K562 (cell line): ENCODE results near the gene SPECC1L. TPM values are rescaled to one million over a fixed set of nuclear protein-coding genes. Genes with fewer than 3 reads are reported as not detected.

ENCODE experiments used
- ATAC-seq: fragments of 200-7000 bp; cut with Tn5 transposase; 3 replicates; pipeline ENCODE4 v1.9.1; 2020; ENCODE audit warnings: moderate library complexity
- BruUV-seq: library from RNA; stranded (reverse); fragments of 400-500 nt; replicated peaks from 2 replicates; lab custom pipeline; 2021; lab: Mats Ljungman, UMichigan
- CTCF ChIA-PET: fragments of 300-600 bp; formaldehyde crosslinking; extraction: SDS; loops from one replicate; lab custom pipeline; 2021; ENCODE audit warnings: low intra/inter-chr PET ratio; lab: Yijun Ruan, JAX
- POLR2A ChIA-PET: fragments of 300-600, 350-650 bp; sonication (Branson Sonifier 250); formaldehyde crosslinking; extraction: SDS; loops from one replicate; lab custom pipeline; 2021; ENCODE audit warnings: antibody characterized with exemption, inconsistent platforms; lab: Yijun Ruan, JAX
- DNase-seq, 4 experiments: peaks; one replicate each; pipeline versions ENCODE4 v3.0.0 to v3.0.0-alpha.2; 2011 to 2018; ENCODE audit warnings: low spot score in 3 of 4, mixed read lengths in 3 of 4; ENCODE audit errors: extremely low read depth in 1 of 4
- FAIRE-seq: peaks from 2 replicates; lab custom pipeline; 2011; peaks lifted over from hg19 to GRCh38; lab: Jason Lieb, UNC
- H2AFZ ChIP-seq: 2 replicates; pipeline ENCODE4 v1.6.0; 2011; ENCODE audit warnings: low read depth, low read length, control low read depth, inconsistent platforms
- H3K27ac ChIP-seq: fragments of 200-600 bp; 3 replicates; pipeline ENCODE4 v1.8.0; 2011; ENCODE audit warnings: low read depth, mild to moderate bottlenecking, control low read depth, inconsistent platforms, low read length, moderate library complexity, mixed read lengths; ENCODE audit errors: extremely low read depth
- H3K27me3 ChIP-seq, 2 experiments: fragments of 300-600 bp in 1 of 2; 2 replicates in 1 of 2; 3 replicates in 1 of 2; pipeline versions ENCODE4 v1.6.0 to v1.8.0; 2011; ENCODE audit warnings: inconsistent platforms in 2 of 2, low read length in 2 of 2, mild to moderate bottlenecking in 1 of 2, mixed read lengths in 1 of 2, moderate library complexity in 1 of 2; ENCODE audit not compliant: control insufficient read depth in 2 of 2, insufficient read depth in 2 of 2
- H3K36me3 ChIP-seq: fragments of 300-600 bp; 3 replicates; pipeline ENCODE4 v1.8.0; 2011; ENCODE audit warnings: mild to moderate bottlenecking, low read length, inconsistent platforms; ENCODE audit not compliant: control insufficient read depth, insufficient read depth
- H3K4me1 ChIP-seq, 2 experiments: fragments of 200-600 bp in 1 of 2; replicated peaks in 1 of 2; 2 replicates in 1 of 2; 3 replicates in 1 of 2; pipeline versions ENCODE4 v1.5.1 to v1.8.0; 2011; ENCODE audit warnings: inconsistent platforms in 2 of 2, low read length in 2 of 2, mild to moderate bottlenecking in 1 of 2, mixed read lengths in 1 of 2, moderate library complexity in 1 of 2; ENCODE audit not compliant: control insufficient read depth in 2 of 2, insufficient read depth in 2 of 2
- H3K4me2 ChIP-seq: 2 replicates; pipeline ENCODE4 v1.6.1; 2011; ENCODE audit warnings: low read length, control low read depth, inconsistent platforms, mixed read lengths; ENCODE audit not compliant: insufficient read depth
- H3K4me3 ChIP-seq: fragments of 200-600 bp; sonication (generic), shearing (Covaris generic); 2 replicates; pipeline ENCODE4 v1.5.1; 2016; ENCODE audit warnings: control low read depth, inconsistent platforms
- H3K79me2 ChIP-seq: fragments of 200-600 bp; 3 replicates; pipeline ENCODE4 v1.8.0; 2011; ENCODE audit warnings: low read length, inconsistent platforms; ENCODE audit not compliant: control insufficient read depth, insufficient read depth
- H3K9ac ChIP-seq, 2 experiments: 2 replicates each; pipeline versions ENCODE4 v1.6.0 to v1.6.1; 2011; ENCODE audit warnings: low read depth in 2 of 2, low read length in 2 of 2, control low read depth in 1 of 2, inconsistent platforms in 1 of 2, mild to moderate bottlenecking in 1 of 2, mixed read lengths in 1 of 2; ENCODE audit not compliant: insufficient read depth in 1 of 2
- H3K9me1 ChIP-seq: one replicate; pipeline ENCODE4 v1.6.0; 2011; ENCODE audit warnings: inconsistent platforms, mild to moderate bottlenecking, low read length, moderate library complexity; ENCODE audit not compliant: control insufficient read depth, insufficient read depth
- H3K9me3 ChIP-seq: replicated peaks from 2 replicates; pipeline ENCODE4 v1.5.1; 2011; ENCODE audit warnings: low read depth, low read length, inconsistent platforms; ENCODE audit not compliant: control insufficient read depth, insufficient read depth
- H4K20me1 ChIP-seq: replicated peaks from 2 replicates; pipeline ENCODE4 v1.6.1; 2011; ENCODE audit warnings: low read length, inconsistent platforms, mixed read lengths; ENCODE audit not compliant: control insufficient read depth, insufficient read depth
- CHD4 ChIP-seq: fragments of 200-600 bp; sonication (generic); IDR thresholded peaks from 3 replicates; pipeline ENCODE4 v1.6.1; 2012; ENCODE audit warnings: low read depth, mild to moderate bottlenecking, mixed read lengths, low read length, inconsistent platforms; ENCODE audit not compliant: insufficient read depth, insufficient replicate concordance, poor library complexity, severe bottlenecking
- E2F5 ChIP-seq: sonication (generic); formaldehyde crosslinking; IDR thresholded peaks from 2 replicates; pipeline ENCODE4 v1.8.0; 2022; ENCODE audit warnings: mild to moderate bottlenecking, missing genetic modification reagents
- FOXM1 ChIP-seq, 2 experiments: fragments of 450-650 bp in 1 of 2; sonication (generic) in 1 of 2; formaldehyde crosslinking in 1 of 2; IDR thresholded peaks; 2 replicates each; pipeline versions ENCODE4 v1.6.1 to v1.9.0; 2017 to 2022; ENCODE audit warnings: low read depth in 2 of 2, mild to moderate bottlenecking in 2 of 2, missing genetic modification reagents in 1 of 2, moderate library complexity in 1 of 2
- FOXP4 ChIP-seq: sonication (generic); formaldehyde crosslinking; IDR thresholded peaks from 2 replicates; pipeline ENCODE4 v1.8.0; 2022; ENCODE audit warnings: mild to moderate bottlenecking, missing genetic modification reagents, borderline replicate concordance
- KLF13 ChIP-seq: fragments of 450-650 bp; IDR thresholded peaks from 2 replicates; pipeline ENCODE4 v1.6.1; 2016; ENCODE audit warnings: missing genetic modification characterization, low read depth, mild to moderate bottlenecking, missing compliant biosample characterization, moderate library complexity, borderline replicate concordance
- MTA3 ChIP-seq: fragments of 450-650 bp; formaldehyde crosslinking; IDR thresholded peaks from 2 replicates; pipeline ENCODE4 v1.6.1; 2017; ENCODE audit warnings: mild to moderate bottlenecking, borderline replicate concordance
- NELFE ChIP-seq: IDR thresholded peaks from 2 replicates; pipeline ENCODE4 v1.6.1; 2011; ENCODE audit warnings: mild to moderate bottlenecking; ENCODE audit not compliant: insufficient read depth, insufficient read length
- ZNF311 ChIP-seq: fragments of 250-450 bp; sonication (Bioruptor Pico); IDR thresholded peaks from 2 replicates; pipeline ENCODE4 v1.4.0; 2020; ENCODE audit warnings: mild to moderate bottlenecking, moderate library complexity
- ZNF511 ChIP-seq: sonication (generic); formaldehyde crosslinking; IDR thresholded peaks from 2 replicates; pipeline ENCODE4 v1.8.0; 2022; ENCODE audit warnings: mild to moderate bottlenecking, missing genetic modification reagents
- WGBS: fragments of 100-300 bp; shearing (Covaris generic); methylation state at CpG from one replicate; pipeline ENCODE4 v1.1.6; 2016; ENCODE audit warnings: low coverage, mixed read lengths; ENCODE audit not compliant: insufficient coverage; ENCODE audit errors: missing lambda C conversion rate; 5-methylcytosine and 5-hydroxymethylcytosine counted together
- in situ Hi-C: fragments of 300-500 bp; cut with MboI; formaldehyde crosslinking; loops from 4 replicates; pipeline ENCODE4 v1.15.0; 2018; ENCODE audit warnings: inconsistent platforms, mixed read lengths
- intact Hi-C: fragments of 100-400 bp; cut with micrococcal nuclease; formaldehyde crosslinking; loops from 2 replicates; pipeline ENCODE4 v1.14.2; 2022
- polyA plus RNA-seq, 8 experiments: library from polyadenylated mRNA; depleted of rRNA in 4 of 8; stranded (reverse) in 5 of 8; unstranded in 3 of 8; fragments of >200 nt; fragmentation: Nextera tagmentation in 2 of 8; fragmentation: Illumina TruSeq in 1 of 8; extraction: Ambion mirVana in 2 of 8; extraction: Trizol in 1 of 8; gene quantifications; 2 replicates each; pipeline versions ENCODE4 v1.2.1 to v1.2.3, GENCODE V29; 2011 to 2014; ENCODE audit warnings: inconsistent platforms in 1 of 8, missing spikeins in 1 of 8
- total RNA-seq, 7 experiments: library from RNA; depleted of rRNA in 6 of 7; stranded (reverse); fragments of >200 nt in 6 of 7; fragmentation: Illumina TruSeq in 2 of 7; extraction: Trizol in 2 of 7; gene quantifications; 2 replicates each; pipeline versions ENCODE4 v1.2.1 to v1.2.3, GENCODE V29; 2011 to 2021; ENCODE audit warnings: low replicate concordance in 1 of 7
- TF ChIP-seq, protein P1 (sequence below): fragments of 250-450 bp; sonication (Bioruptor Pico); IDR thresholded peaks from 2 replicates; pipeline ENCODE4 v1.5.0; 2021; ENCODE audit warnings: mild to moderate bottlenecking, moderate library complexity
- TF ChIP-seq, protein P2 (sequence below): IDR thresholded peaks from 2 replicates; pipeline ENCODE4 v1.6.1; 2016; ENCODE audit warnings: missing genetic modification characterization, missing compliant biosample characterization

Gene SPECC1L
- total and polyA plus RNA-seq, 9 of the 15 experiments (the other 6 are each of a cell fraction or from before 2014, with no cell fraction given) = 1.4 to 27.9 (median 14.5) TPM

- H3K27ac ChIP-seq = no peak overlapping the region
- DNase-seq (no peak), ATAC-seq (no peak), FAIRE-seq (no peak)
- H4K20me1 ChIP-seq = peaks cover 11% of the 10 kb centered on the region
- POLR2A ChIA-PET = interaction anchor here (0.7 kb wide), 1 partner anchor 1400 kb away, joined by 4 read pairs; no protein-coding TSS in a partner anchor
- no peaks in the 10 kb centered on the region for H3K36me3 ChIP-seq
- CTCF ChIA-PET = no interaction called here
- no peak overlapping the region for H3K4me2 ChIP-seq
- H3K79me2 ChIP-seq = no peaks in the 10 kb centered on the region
- in situ Hi-C loops = no loop called here
- no peaks in the 10 kb centered on the region for H3K9me1 ChIP-seq
- H3K4me1 ChIP-seq = peaks cover 0 to 34% of the 10 kb centered on the region in 2 experiments; a peak in 2 of 5 replicates
- no peaks in the 10 kb centered on the region for H3K9me3 ChIP-seq
- no peak overlapping the region for H2AFZ ChIP-seq
- no TSS peak for BruUV-seq
- no peak overlapping the region for H3K4me3 ChIP-seq
- H3K9ac ChIP-seq = no peak overlapping the region; a peak in 1 of 4 replicates
- intact Hi-C loops = no loop called here
- H3K27me3 ChIP-seq = peaks cover 2 to 32% of the 10 kb centered on the region in 2 experiments; a peak in 4 of 5 replicates
- WGBS = 11% methylated on average over 14 of the region's 19 CpGs
- TF ChIP-seq E2F5 (CRISPR knock-in tag) (no peak), CHD4 (no peak), NELFE (no peak), ZNF311 (CRISPR knock-in tag) (no peak), KLF13 (no peak), ZNF511 (CRISPR knock-in tag) (no peak), FOXP4 (CRISPR knock-in tag) (no peak), MTA3 (no peak), FOXM1 (IDR thresholded peaks at IDR 0.05; ENCODE audit: low read depth) (no peak), FOXM1 (CRISPR knock-in tag; IDR thresholded peaks at IDR 0.05; ENCODE audit: low read depth) (no peak)
- TF ChIP-seq, protein P1, sequence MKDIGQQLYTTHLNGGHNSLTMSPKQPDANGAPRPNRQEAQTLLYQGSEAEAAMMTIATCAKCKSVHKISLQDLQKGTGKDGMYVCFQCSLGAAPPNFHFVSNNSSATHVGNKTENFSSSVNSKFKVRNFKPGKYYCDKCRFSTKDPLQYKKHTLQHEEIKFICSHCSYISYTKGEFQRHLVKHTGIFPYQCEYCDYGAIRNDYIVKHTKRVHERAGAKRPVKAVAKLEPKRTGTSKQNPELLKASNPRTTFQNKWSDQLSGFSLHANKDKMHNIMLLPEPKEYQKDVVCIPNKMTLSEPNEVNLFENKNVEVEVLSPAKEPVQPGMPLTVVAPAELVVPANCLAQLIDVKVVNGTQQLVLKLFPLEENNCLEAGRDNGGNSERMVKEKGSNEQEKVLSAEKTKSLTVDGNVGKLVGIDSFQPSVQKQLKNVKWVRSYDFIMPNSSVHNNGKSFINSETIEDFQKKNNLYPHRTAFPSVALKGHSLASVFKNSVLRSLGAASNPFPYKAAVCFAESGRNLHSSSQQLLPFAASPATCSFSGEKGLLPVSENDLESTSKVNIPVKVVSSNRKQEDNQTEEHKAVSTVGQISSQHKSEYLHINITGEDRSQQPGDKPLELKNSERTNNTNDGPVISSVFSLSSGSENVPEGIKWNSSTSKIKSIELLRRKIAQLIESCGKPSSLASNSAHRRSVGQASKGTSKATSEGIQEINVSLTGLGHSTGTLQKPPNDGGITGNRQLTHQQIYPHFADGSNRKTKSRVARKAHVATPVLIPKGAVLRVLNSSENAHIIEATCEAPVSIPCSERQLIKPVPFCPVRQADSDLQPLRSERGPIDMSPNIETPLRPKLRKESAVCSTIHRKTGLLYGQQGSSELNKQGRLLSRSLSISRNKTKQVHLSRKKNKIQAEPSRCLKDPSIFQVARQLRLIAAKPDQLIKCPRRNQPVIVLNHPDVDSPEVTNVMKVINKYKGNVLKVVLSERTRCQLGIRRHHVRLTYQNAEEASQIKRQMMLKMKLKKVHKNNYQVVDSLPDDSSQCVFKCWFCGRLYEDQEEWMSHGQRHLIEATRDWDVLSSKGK (CRISPR knock-in tag) = no peak
- TF ChIP-seq, protein P2, sequence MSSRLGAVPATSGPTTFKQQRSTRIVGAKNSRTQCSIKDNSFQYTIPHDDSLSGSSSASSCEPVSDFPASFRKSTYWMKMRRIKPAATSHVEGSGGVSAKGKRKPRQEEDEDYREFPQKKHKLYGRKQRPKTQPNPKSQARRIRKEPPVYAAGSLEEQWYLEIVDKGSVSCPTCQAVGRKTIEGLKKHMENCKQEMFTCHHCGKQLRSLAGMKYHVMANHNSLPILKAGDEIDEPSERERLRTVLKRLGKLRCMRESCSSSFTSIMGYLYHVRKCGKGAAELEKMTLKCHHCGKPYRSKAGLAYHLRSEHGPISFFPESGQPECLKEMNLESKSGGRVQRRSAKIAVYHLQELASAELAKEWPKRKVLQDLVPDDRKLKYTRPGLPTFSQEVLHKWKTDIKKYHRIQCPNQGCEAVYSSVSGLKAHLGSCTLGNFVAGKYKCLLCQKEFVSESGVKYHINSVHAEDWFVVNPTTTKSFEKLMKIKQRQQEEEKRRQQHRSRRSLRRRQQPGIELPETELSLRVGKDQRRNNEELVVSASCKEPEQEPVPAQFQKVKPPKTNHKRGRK (tag) = no peak
Measured at GRCh38 chr22:24426851-24427499, 156.3 kb downstream of the SPECC1L start.
